HG02973 (cell line): ENCODE data around the gene DUOXA2.

Source experiments
- ATAC-seq: cut with Tn5 transposase; IDR thresholded peaks from one replicate; pipeline ENCODE4 v1.9.1; 2021; ENCODE audit warnings: moderate library complexity; ENCODE audit not compliant: unreplicated experiment

Gene DUOXA2

DNA sequence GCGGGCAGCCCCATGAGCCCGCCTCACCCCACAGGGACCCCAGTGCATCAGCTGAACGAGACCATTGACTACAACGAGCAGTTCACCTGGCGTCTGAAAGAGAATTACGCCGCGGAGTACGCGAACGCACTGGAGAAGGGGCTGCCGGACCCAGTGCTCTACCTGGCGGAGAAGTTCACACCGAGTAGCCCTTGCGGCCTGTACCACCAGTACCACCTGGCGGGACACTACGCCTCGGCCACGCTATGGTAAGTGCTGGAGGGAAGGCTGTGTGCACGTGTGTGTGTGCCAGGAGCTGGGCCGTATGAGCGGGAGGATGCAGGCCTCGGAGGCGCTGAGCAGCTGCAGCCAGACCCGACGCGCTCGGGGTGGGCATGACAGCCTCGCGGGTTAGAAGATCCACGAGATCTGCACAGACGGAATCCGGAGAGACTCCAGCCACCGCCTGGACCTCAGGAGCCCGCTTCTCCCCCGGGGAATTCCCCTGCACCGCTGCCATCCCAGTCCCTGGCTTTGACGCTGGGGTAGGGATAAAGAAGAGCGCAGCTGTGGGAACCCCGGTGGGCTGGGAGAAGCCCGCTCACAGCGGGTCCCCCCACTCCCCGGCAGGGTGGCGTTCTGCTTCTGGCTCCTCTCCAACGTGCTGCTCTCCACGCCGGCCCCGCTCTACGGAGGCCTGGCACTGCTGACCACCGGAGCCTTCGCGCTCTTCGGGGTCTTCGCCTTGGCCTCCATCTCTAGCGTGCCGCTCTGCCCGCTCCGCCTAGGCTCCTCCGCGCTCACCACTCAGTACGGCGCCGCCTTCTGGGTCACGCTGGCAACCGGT, 2.6 kb downstream of the DUOXA2 start:
- no peak for ATAC-seq

DNA sequence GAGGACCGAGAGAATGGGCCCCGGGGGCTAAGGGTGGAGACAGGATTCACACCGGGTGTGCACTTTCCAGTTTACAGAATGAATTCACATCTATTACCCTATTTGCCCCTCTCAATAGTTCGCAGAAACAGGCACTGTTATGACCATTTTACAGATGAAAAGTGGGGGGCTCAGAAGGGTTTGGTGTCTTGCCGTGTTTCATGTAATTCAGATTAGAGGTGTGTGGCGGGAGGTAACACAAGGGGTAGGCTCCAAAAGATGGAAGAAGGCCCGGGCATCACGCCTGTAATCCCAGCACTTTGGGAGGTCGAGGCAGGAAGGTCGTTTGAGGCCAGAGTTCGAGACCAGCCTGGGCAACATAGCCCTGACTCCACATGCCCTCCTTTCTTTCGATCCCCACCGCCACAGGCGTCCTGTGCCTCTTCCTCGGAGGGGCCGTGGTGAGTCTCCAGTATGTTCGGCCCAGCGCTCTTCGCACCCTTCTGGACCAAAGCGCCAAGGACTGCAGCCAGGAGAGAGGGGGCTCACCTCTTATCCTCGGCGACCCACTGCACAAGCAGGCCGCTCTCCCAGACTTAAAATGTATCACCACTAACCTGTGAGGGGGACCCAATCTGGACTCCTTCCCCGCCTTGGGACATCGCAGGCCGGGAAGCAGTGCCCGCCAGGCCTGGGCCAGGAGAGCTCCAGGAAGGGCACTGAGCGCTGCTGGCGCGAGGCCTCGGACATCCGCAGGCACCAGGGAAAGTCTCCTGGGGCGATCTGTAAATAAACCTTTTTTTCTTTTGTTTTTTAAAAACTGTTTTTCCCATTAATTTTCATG, 3.4 kb downstream of the DUOXA2 start:
- no peak for ATAC-seq

DNA sequence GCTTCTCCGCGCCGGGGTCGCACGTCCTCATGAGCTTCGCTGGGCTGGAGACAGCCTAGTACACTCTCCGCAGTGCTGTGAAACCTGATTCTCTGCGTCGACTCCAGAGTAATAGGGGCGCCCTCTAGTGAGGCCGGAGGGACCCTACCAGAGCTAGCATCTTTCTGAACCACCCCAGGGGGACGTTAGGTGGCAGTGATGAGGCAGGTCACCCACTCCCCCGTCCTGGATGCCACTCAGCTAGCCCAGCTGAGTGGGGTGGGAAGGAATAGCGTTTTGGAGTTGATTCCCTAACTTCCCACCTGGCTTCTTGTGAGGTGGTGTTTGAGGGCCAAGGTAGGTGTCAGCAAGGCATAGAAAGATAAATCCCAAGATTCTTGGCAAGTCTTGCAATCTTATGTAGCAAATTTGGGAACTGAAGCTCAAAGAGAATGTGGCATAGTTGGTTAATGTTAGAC, 4.0 kb downstream of the DUOXA2 start:
- ATAC-seq: peak; percentile 91

DNA sequence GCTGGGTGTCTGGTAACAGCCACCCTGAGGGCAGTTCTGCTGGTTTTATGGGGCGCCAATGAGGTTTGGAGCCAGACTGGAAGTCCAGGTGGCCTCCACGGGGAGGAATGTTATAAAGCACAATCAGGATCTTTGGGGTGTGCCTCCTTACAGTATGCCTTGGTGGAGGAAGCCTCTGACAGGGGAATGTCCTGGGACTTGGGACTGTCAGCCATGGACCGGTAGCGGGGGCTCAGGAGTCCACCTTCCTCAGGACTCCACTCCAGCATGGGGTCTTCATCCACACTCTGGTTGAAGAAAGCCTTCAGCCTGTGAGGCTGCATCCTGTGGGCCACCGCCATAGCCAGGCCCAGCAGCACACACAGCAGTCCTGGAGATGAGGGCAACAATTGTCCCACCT, 4.9 kb downstream of the DUOXA2 start:
- no peak for ATAC-seq

DNA sequence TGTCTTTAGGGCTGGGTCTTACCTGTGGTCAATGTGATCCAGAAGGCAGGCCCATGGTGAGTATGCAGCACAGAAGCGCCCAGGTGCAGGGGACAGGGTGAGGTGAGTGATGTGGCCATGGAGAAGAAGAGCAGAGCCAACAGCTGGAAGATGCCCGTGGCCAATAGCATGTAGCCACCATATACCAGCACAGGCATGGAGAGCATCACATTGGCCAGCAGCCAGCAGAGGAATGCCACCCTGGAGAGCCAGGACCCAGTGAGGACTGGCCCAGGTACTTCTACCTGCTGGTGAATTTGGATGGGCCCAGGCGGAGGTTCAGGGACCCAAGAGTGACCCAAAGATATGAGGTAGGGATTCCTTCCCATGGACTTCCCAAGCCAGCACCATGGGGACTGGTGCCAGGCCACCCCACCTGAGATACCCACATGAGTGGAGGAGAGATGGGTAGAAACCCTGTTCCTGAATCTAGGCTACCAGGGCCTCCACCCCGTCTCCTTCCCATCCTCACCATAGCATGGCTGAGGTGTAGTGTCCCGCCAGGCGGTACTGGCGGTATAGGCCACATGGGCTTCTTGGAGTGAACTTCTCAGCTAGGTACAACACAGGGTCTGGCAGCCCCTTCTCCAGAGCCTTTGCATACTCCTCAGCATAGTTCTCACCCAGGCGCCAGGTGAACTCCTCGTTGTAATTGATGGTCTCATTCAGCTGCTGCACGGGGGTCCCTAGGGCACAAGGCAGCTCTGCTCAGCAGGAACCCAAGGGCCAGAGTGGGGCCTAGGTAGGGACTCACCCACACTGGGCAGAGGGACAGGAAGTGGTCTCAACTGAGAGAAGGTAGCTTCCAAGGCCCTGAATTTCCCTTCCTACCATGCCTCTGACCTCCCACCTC, 6.2 kb downstream of the DUOXA2 start:
- ATAC-seq: no peak

DNA sequence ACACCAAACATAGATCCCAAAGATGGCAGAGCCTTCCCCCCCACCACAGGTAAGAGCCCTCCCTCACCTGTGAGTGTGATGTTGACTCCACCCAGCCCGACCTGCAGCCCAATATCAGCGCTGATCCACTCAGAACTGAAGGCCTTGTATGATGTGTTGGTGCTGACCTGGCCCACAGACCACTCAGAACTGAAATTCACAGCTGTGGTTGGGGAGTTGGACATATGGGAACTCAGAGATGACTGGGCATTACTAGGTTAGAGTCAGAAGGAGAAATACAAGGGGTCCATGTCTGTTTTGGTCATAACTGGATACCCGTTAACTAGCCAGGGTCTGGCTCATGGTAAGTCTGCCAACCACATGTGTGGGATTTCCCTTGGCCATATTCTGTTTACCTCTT, 6.9 kb downstream of the DUOXA2 start:
- no peak for ATAC-seq

DNA sequence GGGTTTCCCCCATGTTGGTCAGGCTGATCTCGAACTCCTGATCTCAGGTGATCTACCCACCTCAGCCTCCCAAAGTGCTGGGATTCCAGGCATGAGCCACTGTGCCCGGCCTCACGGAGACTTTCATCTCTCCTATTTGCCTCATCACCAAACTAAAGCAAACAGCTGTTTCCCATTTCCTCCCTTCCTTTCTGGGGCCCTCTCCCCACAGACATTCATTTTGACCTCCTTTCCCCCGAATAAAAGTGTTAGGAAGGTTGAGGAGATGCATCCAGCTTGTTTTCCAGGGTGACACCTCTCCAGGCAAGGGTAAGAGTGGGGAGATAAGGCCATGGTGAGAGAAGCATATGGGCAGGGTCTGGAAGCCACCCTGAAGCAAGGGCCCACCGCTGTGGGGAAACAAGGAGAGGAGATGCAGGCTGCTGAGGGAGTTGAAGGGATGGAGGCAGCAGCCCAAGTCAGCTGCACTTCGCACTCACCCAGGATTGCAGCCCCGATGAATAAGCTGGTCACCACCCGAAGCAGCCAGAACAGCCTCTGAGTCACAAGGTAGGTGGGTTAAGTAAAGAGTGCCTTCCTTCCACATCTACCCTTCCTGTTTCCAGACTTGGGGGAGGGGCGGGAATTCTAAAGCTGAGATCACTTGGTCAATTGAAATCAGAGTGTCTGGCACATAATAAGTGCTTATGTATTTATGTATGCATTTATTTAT, 7.7 kb downstream of the DUOXA2 start:
- no peak for ATAC-seq

DNA sequence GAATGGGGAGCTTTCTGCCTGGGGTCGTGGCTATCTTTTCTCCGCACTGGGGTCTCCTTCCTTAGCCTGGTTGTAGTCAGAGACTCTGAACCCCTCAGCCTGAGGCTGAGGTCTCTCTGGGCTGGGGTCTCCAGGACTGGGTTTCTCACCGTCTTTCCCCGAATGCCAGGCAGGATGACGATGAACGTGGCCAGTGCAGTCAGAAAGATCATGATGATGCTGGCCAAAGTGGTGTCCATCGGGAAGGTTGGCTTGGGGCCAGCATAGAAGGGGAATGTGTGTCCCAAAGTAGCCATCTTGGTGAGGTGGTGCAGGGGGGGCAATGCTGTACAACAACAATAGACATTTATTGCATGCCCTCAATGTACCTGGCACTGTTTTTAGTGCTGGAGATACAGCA, 8.6 kb downstream of the DUOXA2 start:
- no peak for ATAC-seq

- ATAC-seq: no peak
Measured at GRCh38 chr15:45123397-45123796, 9.3 kb downstream of the DUOXA2 start.

- ATAC-seq: no peak
Measured at GRCh38 chr15:45126535-45127158, 12.5 kb downstream of the DUOXA2 start.

DNA sequence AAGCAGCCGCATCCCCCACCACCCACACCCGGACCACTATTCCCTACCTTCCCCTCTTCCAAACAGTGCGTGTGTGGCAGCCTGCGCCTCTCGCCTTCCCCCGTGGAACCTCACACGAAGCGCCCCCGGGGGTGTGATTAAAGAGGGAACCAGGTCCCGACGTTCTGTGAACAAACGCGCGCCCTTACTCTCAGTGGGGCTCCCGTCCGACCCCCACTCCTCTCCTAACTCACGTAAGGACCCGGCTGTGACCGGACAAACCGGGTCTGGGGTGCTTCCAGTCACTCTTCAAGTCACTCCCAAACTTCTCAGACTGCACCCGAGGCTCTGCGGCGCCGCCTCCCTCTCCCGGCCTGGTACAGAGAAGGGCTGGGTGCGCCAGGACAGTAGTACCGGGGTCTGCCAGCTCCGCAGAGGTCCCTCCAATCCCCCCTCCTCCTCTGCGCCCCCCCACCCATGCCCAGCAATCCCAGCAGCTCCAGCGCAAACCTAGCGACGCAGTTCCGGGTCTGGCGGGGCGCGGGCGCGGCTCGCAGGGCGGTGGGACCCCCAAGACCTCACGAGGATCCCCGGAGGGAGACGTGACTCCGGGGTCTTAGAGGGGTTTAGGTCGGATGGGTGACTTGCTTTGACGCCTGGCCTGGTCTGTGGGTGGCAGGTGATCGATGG, 15.0 kb downstream of the DUOXA2 start:
- ATAC-seq: no peak

DNA sequence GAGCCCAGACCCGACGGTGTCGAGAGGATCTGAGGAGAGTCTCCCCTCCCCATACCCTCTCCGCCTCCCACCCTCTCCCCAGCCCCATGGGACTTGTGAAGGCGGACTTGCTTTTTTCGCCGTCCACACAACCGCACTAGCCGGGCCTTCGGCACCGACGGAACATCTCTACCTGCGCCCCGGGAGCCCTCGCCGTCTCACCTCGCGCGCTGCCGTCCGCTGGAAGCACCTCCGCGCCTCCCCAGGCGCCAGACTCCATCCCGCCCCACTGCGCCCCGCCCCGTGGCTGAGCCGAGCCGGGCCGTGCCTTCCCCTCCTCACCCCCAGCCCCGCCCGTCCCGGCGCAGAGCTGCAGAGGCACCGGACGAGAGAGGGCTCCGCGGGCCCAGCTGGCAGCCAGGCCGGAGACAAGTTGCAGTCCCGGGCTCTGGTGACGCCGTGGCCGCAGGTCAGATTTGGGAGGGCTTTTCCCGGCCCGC, 15.6 kb downstream of the DUOXA2 start, which contains the start of the genes DUOX1 and DUOXA1:
Gene DUOX1 (plus strand): TSS at position 344 of the 479 bp plus-strand sequence. CDS start 1,973 bp downstream, outside the sequence.
Gene DUOXA1 (minus strand): TSS at position 229 of the 479 bp plus-strand sequence. CDS start 6,865 bp downstream, outside the sequence.
- no peak for ATAC-seq

GRCh38 chr15:45130291-45131000, 16.3 kb downstream of the DUOXA2 start:
- ATAC-seq: no peak

DNA sequence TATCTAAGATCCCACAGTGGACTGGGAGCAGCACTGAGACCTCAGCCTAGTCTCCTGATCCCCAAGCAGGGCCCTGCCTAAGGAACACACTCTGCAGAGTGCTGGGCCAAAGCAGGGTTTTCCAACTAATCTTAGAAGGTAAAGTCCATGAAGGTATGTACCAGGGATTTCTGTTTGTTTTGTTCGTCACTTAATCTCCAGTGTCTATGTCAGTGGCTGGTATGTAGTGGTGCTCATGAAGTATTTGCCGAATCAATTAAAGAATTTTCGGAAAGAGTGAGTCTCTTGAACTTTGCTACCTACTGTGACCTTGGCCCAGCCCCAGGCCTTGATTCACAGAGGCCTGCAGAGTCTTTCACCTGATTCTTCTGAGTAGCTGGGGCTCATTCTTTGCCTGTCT, 17.4 kb downstream of the DUOXA2 start:
- ATAC-seq: no peak

DNA sequence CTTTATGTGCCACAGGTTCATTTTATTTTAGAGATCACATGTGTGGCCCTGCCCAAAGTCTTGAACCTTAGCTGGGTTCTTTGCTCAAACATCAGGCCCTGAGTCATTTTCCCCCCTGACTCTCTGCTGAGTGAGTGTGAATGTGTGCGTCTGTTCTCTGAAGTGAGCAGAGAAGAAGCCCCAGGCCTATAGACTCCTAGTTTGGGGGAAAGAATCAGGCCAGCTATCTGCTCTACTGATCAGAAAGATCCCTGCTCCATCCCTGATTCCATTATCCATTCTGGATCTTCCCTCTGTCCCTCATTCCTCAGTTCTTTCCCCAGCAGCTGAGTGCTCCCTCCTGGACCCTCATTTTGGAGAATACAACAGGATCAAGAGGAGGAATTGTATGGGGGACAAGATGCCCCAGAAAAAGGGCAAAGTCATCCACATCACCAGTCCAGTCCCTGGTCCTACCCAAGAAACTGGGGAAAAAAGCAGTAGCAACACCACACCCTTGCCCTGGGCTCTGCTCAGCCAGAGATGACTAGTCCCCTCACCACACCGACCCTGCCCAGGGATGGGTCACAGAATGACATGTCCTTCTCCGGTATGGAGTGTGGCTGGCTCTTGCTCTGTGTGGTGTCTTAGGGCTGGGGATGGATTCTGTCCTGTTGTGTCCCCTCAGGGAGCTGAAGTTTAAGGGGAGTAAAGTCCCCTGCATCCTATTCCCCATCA, 18.9 kb downstream of the DUOXA2 start:
- ATAC-seq: no peak

DNA sequence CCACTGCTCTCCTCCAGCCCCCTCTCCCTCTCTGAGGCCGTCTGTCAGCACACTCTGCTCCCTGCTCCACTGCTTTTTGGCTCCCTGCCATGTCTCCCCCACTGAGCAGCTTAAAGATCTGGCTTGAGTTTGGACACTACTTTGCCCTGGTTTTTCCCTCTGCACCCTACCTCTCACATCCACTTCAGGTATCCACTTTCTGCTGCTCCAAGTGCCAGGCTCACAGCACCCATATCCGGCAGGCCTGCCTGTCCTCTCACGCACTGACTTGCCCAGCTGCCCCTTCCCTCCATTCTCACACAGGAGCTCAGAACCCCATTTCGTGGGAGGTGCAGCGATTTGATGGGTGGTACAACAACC, 19.4 kb downstream of the DUOXA2 start:
- no peak for ATAC-seq

- ATAC-seq: no peak
Measured at GRCh38 chr15:45134046-45134445, 19.9 kb downstream of the DUOXA2 start.
